Keratinocyte (primary cell): ENCODE measurements around the gene SKP2.

Experiments used
- EZH2 ChIP-seq: IDR thresholded peaks from one replicate; pipeline ENCODE4 v1.6.1; 2012; ENCODE audit warnings: inconsistent platforms, mild to moderate bottlenecking, low read length, moderate library complexity
- TF ChIP-seq, protein P1 (sequence below), 3 experiments: IDR thresholded peaks in 1 of 3; conservative IDR thresholded peaks in 1 of 3; optimal IDR thresholded peaks in 1 of 3; 2 replicates in 2 of 3; 3 replicates in 1 of 3; pipeline versions ENCODE3 to v1.5.1; 2011; ENCODE audit warnings: low read length in 3 of 3, mild to moderate bottlenecking in 3 of 3, moderate library complexity in 2 of 3, control low read depth in 1 of 3, inconsistent platforms in 1 of 3; ENCODE audit not compliant: insufficient read depth in 2 of 3; ENCODE audit errors: extremely low read depth in 1 of 3

DNA sequence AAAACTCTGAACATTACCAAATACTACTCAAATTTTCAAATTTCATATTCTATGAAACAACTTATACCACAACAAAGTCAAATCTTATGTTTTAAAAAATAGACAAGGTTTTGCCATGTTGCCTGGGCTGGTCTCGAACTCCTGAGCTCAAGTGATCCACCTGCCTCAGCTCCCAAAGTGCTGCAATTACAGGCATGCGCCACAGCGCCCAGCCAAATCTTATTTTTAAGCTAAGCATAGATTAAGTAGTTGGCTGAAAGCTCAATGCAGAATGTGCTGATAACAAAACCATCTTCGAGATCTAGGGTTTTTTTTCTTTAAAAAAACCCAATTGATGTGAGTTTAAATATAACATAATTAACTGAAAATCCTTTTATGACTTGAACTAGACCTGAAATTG, 6.6 kb upstream of the SKP2 start:
- TF ChIP-seq, protein P1, sequence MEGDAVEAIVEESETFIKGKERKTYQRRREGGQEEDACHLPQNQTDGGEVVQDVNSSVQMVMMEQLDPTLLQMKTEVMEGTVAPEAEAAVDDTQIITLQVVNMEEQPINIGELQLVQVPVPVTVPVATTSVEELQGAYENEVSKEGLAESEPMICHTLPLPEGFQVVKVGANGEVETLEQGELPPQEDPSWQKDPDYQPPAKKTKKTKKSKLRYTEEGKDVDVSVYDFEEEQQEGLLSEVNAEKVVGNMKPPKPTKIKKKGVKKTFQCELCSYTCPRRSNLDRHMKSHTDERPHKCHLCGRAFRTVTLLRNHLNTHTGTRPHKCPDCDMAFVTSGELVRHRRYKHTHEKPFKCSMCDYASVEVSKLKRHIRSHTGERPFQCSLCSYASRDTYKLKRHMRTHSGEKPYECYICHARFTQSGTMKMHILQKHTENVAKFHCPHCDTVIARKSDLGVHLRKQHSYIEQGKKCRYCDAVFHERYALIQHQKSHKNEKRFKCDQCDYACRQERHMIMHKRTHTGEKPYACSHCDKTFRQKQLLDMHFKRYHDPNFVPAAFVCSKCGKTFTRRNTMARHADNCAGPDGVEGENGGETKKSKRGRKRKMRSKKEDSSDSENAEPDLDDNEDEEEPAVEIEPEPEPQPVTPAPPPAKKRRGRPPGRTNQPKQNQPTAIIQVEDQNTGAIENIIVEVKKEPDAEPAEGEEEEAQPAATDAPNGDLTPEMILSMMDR (optimal IDR thresholded peaks at IDR 0.05 in 1 of 3, IDR thresholded peaks at IDR 0.05 in 1 of 3, conservative IDR thresholded peaks at IDR 0.05 in 1 of 3; ENCODE audit: extremely low read depth in 1 of 3, insufficient read depth in 2 of 3, low read length in 3 of 3) = no peak
- TF ChIP-seq EZH2 = no peak
